GM19463 (cell line): ENCODE results near the gene CLDN6.

Source experiments
- ATAC-seq: cut with Tn5 transposase; IDR thresholded peaks from one replicate; pipeline ENCODE4 v1.9.1; 2021; ENCODE audit warnings: mild to moderate bottlenecking, moderate library complexity; ENCODE audit not compliant: unreplicated experiment

CLDN6 gene

DNA sequence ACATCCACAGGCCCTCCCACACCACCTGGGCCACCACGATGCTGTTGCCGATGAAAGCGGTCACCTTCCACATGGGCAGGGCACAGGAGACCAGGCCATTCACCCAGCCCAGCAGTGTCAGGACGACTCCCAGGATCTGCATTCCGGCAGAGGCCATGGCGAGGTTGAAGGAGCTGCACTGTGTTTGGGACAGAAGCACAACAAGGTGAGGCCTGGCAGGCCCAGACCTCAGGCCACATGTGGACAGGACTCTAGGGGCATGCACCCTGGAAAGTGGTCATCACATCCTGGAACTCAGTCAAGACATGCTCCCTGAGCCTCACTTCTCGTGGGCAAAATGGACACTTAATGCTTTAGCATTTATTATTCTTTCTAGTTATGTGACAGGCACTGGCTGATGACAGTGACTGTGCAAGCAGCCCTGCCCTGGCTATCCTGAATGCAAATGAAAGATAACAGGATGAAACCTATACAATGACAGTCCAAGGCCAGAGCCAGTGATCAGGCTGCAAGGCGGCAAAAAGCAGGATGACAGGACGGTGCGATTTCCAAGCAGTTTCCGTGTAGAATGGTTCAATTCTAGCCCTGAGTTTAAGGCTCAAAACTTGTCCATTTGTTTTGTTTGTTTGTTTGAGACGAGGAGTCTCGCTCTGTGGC, 2.0 kb downstream of the CLDN6 start:
- ATAC-seq, result no peak

DNA sequence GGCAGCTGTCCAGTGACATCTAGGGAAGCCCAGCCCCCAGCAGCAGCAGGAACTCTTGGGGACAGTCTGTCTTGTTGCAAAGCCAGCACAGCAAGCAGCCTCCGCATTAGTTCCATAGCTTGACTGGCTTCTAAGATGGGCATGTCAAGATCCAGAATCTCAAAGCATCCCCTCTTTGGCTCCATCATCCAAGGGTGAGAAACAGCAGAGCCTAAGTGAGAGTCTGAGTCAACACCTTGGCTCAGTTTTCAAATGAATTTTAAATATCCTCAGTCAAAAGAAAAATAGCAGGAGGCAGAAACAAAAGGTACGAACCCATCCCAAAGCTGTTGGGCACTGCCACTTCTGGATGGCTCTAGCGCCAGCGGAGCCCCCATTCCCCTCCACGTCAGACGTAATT, 3.0 kb downstream of the CLDN6 start:
- no peak for ATAC-seq

DNA sequence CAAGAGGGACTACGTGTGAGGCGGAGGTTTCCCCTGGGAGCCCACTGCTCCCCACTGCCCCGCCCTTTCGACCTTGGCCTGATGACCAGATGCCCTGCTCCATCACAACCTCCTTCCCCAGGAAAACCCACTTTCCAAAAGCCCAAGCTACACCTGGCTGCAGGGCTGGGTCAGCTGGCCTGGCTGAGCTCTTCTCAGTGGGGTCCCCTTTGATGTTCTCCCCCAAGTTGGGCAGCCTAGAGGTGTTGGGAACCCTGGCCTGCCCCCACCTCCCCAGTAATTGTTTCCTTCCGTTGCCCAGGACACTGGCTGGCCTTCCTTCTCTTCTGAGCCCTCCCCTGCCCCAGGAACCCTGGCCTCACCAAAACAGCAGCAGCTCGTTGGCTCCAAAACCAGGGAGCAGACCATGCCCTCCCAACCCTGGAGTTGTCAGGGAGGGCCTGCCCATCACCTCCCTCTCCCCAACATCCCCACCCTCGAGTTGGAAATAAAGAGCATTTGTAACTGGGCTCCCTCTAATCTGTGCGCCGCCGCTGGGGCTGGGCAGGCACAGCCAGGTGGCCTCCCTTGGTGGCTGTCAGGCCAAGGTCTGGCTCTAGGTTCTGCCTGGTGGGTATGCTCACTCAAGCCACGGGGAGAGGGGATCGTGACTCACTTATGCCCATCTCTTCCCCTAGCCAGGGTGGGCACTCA, 3.8 kb downstream of the CLDN6 start:
- no peak for ATAC-seq

DNA sequence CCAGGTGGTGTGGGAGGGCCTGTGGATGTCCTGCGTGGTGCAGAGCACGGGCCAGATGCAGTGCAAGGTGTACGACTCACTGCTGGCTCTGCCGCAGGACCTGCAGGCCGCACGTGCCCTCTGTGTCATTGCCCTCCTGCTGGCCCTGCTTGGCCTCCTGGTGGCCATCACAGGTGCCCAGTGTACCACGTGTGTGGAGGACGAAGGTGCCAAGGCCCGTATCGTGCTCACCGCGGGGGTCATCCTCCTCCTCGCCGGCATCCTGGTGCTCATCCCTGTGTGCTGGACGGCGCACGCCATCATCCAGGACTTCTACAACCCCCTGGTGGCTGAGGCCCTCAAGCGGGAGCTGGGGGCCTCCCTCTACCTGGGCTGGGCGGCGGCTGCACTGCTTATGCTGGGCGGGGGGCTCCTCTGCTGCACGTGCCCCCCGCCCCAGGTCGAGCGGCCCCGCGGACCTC, 4.5 kb downstream of the CLDN6 start:
- ATAC-seq, result no peak

DNA sequence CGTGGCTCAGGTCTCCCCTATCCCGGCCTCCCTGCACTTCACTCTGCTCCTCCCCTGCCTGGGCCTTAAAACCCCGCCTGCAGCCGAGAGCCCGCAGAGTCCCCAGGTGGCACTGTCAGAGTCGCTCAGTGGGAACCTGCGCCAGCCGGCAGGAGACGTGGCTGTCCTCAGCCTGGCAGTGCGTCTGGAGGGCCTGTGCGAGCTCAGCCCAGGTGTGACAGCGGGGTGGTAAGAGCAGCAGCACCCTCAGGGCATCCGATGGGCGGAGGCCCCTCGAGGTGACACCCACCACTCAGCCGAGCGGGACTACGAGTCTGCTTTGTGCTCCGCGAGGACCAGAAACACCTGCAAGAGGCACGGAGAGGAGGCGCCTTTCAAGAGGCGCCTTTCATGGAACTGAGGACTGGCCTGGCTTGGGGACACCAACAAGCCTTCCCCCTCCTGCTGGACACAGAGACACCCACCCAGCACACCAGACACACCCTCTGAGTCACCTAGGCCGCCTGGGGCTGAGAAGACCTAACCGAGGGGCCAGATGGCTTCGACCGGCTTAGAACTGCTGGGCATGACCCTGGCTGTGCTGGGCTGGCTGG, 5.1 kb downstream of the CLDN6 start, which contains the start of gene CLDN9:
Gene CLDN9, plus strand, starts transcription at position 96 of the 593 bp plus-strand sequence. Its CDS starts 440 bp downstream, at position 536.
- no peak for ATAC-seq

DNA sequence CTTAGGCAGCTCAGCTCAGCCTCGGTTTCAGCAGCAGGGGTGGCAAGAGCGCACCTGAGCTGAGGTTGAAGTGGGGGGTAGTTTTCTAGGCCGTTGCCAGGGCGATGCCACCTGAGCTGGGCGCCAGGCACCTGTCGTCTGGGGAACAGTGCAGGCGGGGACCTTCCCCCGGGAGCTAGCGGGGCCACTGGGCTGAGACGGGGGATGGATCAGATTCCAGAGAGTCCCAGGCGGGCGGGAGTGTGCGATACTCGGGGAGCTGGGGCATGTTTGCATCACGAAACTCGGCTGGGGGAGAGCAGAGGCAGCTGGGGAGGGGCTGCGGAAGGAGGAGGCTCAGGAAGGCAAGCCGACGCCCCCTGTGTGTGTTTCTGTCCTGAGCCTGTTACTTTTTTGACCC, 5.7 kb downstream of the CLDN6 start:
- no peak for ATAC-seq

DNA sequence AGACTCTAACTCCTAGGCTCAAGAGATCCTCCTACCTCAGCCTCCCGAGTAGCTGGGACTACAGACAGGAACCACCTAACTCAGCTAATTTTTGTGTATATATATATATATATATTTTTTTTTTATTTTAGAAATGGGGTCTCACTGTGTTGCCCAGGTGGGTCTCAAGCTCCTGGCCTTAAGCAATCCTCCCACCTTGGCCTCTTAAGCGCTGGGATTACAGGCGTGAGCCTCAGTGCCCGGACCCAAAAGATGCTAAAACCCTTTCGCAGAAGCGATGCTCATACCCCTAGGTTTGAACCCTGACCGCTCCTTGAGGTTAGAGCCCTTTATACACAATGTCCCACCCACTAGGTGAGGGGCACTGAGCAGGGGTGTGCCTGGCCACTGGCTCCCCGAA, 7.5 kb downstream of the CLDN6 start:
- ATAC-seq, result no peak

DNA sequence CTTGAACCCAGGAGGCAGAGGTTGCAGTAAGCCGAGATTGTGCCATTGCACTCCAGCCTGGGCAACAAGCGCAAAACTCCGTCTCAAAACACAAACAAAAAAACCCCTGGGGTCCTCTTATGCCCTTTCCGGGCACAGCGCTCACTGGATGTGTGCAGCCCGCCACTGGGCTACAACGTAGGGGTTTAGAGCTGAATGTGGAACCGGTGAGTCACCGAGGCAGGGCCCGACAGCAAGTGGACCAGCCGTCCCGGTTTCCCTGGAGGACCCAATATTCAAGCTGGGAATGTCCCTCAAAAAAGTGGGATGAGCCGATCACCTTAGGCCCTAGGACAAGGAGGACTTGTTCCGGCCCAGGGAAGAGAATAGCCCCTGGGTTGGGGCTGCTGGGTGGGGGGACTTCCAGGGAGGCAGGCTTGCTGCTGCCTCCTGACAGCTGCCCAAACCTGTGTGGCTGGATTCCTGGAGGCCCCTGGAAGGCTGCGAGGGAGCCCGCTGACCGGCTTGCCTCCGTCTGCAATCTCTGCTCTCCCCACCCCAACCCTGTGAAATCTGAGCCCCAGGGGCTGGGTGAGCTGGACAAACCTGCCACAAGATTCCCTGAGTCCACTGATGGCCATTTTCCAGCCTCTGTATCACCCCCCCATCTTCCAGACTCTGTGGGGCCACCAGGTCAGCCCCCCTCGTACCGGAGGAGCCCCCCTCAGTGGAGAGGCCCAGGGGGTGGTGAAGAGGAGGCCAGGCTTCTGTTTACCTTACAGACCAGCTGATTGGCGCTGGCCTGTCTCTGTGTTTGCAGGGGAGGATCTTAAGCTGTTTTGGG, 8.2 kb downstream of the CLDN6 start:
- ATAC-seq, result no peak

DNA sequence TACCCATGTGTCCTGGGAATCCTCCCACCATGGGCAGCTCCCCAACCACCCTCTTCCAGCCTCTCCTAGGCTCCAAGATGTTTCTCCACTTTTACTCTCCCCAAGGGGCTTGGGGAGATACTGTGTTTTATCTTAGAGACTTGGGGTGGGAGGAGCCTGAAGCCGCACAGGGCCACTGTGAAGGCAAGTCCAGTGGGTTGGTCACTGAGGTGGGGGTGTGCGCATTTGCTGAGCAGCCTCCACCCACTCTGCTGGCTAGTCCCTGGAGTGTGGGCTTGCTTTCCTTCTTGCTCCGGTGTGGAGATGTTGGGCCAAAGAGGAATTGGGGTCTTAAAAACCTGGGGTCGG, 9.3 kb downstream of the CLDN6 start:
- ATAC-seq, result no peak

DNA sequence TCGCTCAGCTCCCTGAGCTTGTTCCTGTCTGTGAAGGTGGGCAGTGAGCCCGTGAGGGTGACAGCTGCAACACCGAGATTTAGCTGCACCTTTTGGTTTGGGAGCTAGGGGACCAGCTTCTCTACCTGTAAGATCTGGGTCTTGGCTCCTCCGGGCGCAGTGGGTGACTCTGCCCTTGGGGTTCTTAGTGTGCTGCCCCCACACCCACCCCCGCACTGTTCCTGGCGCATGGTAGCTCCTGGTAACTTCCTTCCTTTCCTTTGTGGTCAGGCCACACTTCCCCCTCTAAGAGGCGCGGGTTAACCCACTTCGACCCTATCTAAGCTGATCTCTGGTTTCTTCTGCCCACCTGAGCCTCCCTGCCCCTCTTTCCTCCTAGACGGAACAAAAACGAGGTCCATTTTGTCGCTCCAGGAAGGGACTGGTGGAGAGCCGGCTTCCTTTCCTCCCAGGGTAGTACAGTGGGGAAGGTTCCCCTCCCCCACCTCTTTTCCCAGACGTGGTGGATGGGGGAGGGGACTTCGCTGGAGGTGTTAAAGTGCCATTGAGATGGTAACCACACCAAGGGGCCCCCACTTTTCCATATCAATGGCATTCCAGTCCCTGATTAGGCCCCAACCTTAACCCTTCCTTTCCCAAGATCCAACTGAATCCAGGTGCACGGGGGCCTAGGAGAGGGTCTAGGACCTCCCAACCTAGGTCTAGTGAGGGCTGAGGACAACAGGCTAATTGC, 9.9 kb downstream of the CLDN6 start:
- ATAC-seq, result no peak

DNA sequence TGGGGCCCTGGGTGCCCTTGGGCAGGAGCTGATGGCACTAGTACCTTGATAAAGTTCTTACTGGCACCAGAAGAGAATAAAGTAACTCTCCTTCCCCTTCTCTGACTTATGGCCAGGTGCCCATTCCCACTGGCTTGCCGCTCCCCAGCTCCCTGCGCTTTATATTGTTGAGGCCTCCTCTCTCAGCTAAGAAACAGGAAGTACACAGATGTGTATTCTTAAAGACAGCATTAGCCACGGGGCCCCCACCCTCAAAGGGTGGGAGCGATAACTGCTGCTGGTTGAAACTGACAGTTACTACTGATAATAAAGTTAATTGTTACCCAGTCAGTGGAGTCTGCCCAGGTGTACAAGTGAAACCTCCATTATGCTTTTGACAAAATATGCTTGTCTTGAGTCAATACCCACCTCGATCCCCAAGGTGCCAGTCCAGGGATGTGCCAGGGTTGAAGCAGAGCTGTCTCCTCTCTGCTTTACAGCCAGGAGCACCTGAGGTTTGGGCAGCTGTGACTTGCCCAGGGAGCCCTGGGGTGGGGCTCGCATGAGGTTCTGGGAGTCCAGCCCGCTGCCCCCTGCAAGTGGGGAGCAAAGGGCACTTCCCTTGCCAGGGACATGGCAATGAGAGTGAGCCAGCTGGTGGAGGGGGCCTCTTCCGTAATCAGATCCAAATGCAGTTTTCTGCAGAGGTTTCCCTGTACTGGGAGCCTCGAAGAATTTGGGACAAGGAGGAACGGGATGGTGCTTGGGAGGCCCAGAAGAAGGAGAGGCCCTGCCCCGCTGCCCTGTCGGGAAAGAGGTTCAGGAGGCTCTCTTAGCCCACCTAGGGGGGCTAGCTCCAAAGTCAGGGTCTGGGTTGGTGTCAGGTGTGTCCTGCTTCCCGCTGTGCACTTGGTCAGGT, 10.7 kb downstream of the CLDN6 start:
- ATAC-seq, result no peak

DNA sequence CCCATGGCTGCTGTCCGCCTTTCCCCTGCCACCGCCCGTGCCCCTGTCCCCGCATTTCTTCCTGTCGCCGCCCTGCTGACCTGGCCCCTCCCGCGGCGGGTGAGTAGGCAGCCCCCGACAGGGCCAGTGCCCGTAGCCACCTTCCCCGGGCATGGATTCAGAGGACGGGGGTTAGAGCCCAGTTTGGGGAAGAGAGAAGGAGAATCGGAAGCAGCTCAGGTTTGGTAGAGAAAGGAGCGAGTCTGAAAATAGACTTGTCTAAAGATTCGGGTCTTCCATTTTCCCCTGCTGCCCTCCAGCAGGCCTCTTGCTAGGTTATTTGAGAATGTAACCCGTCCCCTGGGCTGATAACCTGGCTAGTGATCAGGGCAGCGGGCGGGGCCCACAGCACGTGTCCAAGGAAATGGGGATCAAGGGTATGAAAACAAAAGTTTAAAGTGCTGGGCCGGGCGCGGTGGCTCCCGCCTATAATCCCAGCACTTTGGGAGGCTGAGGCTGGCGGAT, 13.2 kb downstream of the CLDN6 start:
- ATAC-seq, result no peak

DNA sequence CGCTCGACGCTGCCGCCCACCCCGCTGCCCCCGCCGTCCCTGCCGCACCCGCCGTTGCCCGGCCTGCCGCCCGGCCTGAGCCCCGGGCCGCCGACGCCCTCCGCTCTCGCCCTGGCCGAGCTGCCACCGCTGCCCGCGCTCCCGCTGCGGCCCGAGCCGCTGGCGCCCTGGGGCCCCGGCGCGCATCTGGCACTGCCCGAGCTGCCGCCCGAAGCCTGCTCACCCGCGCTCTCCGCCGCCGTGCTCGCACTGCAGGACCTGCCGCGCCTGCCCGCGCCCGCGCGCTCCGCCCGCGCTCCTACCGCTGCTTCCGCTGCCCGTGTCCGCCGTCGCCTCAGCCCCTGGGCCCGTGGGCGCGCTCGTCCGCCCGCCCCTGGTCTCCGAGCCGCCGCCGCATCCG, 13.7 kb downstream of the CLDN6 start:
- ATAC-seq, result peak; percentile 7

DNA sequence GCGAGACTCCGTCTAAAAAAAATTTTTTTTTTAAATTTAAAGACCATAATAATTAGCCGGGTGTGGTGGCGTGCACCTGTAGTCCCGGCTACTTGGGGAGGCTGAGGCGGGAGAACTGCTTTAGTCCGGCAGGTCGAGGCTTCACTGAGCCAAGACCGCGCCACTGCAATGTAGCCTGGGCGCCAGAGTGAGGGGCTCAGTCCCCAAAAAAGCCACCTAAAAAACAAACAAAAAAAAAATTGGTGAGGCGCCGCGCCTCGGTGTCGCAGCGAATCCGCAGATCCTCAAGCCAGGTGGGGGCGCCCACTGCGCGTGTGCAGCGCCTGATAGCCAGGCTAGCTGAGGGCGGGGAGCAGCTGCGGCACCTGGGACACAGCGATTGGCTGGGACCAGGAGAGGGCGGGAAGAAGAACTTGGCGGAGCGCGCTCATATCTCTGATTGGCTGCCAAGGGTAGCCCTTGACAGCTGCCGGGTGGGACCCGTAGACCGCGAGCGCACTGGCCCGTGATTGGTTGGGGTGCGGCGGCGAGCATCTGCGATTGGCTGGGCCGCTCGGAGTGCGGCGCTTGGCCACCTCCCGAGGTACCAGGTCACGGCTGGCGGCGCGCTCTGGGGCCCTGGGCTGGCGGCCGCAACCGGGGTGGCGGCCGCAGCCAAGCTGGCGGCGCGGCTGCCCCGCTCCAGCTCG, 14.3 kb downstream of the CLDN6 start:
- ATAC-seq, result peak; percentile 98

DNA sequence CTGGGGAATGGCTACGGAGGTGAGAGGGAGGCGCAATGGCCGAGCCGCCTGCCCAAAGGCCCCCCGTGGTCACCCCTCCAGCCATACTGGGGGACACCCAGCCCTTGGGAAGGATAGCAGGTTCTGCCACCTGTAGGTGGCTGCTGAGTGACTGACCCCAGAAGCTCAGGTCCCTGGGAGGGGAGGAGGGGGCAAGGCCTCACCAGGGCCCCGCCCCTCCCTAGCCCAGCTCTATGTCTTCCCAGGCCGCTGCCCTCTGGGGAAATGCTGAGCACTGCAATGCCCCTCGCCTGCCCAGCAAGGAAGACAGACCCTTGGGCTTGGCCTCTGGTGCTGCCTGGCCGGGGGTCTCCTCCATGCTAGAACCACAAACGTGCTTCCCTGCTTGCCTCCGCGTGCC, 16.7 kb downstream of the CLDN6 start:
- ATAC-seq, result no peak

DNA sequence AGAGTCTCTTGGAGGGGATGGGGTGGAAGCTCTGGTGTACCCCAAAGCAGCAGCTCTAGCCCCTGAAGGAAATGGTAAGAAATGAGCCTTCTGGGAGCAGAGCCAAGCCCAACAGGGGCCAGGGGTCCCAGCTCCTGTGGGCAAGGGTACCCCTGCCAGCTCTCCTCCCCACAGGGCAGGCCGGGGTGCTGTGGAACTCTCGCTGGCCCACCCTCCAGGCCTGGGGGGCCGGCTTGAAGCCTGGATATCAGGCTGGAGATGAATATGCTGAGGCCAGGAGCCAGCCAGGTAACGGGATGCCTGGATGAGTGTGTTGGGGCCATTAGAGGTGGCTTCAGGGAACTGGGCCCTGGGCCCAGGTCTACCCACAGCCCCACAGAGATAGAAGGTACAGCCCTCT, 17.4 kb downstream of the CLDN6 start:
- ATAC-seq, result no peak

DNA sequence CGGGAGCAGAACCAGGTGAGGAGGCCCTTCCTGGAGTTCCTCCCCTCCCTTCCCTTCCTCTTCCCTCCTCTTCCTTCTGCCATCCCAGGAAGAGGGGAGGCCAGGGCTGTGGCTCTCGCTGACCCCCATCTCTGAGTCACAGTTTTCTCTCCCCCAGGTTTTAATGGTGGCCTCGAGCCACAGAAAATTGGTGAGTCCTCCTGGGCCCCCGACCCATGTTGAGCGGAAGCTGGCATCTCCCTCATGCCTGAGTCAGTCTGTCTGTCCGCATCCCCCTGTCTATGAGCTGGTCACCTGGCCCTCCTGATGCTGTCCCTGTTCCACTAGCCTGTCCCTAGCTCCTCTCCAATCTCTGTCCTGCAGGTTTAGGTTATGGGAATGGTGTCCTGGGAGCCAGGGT, 18.1 kb downstream of the CLDN6 start:
- ATAC-seq, result no peak

DNA sequence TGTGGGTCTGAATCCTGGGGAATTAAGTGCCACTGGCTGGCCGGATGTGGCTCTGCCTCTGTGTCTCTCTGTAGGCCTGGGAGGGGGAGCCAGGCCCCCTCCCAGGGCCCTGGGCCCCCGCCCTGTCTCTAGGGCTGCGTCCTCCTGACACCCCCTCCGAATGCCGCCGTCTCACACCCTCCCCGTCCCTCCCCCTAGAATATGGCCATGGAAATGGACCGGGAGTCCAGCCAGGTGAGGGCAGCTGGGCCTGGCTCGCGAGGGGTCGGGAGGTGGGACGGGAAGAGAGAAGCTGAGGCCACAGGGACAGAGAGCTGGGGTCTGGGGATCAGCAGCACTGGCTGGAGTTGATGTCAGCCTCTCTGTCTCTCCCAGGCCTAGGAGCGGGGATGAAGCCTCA, 21.7 kb downstream of the CLDN6 start:
- no peak for ATAC-seq
